GM18868 (cell line): Measurements from ENCODE around the gene CAMKK2.
"Not testable (repeated sequence)": the region's sequence is repeated elsewhere in the genome, so short reads cannot be mapped to it uniquely, and the experiment has no call there.

Experiments used
- ATAC-seq: cut with Tn5 transposase; IDR thresholded peaks from one replicate; pipeline ENCODE4 v1.9.1; 2021; ENCODE audit warnings: mild to moderate bottlenecking, moderate library complexity; ENCODE audit not compliant: unreplicated experiment

The CAMKK2 gene

DNA sequence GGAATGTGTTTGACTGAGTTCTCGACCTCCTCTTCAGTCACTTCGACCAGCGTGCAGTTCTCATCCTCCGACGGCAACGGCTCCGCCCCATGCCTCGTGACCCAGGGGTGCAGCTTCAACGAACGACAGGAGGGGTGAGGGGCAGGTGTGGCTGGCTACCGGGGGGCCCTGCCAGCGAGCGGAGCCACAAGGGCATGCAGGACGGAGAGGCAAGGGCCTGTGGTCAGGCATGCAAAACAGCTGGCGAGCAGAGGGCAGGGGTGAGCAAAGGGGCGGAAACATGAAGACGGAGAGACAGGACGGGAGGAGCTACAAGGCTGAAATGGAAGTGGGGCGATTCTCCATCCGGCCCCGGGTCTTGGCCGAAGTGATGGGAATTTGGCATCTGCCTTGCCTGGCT, 47.9 kb downstream of the CAMKK2 start:
- peak; percentile 73 for ATAC-seq

DNA sequence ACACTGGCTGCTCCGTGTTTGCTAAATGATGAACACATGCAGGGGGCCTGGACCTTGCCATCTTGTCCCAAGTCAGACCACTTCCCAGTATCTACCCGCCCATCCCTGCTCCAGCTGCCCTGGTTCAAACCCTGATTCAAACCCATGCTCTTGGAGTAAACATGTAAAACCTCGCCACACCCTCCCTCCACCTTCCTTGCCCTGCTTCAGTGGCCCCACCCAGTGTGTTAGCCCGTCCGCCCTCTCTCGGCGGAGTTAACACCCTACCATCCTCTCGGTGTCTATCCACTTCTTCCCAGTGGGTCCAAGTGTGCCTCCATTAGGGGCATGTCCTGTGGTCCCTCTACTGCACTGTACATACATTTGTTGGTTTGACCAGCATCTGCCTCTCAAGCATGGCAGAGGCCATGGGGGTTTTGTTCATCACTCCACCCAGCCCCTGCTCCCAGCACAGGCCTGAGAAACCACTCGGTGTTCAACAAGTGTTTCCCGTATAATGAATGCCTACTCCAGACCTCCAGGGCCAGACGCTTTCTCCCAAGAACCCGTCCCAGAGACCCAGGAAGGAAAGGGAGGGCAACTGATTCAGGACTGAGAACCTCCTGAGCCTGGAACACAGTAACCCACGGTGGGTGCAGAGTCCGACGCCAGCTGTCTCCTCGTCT, 49.5 kb downstream of the CAMKK2 start:
- ATAC-seq: no peak

DNA sequence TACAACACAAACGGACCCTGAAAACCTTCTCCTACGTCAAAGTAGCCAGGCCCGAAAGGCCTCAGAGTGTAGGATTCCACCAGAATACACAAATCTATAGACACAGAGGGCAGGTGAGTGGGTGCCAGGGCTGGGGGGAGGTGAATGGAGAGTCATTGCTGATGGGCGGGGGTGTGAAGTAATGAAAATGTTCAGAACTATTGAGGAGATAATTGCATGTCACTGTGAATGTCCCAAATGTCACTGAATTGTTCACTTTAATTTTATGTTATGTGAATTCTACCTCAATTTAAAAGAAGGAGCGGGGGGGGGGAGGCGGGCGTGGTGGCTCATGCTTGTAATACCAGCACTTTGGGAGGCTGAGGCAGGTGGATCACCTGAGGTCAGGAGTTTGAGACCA, 50.6 kb downstream of the CAMKK2 start:
- ATAC-seq: no peak

DNA sequence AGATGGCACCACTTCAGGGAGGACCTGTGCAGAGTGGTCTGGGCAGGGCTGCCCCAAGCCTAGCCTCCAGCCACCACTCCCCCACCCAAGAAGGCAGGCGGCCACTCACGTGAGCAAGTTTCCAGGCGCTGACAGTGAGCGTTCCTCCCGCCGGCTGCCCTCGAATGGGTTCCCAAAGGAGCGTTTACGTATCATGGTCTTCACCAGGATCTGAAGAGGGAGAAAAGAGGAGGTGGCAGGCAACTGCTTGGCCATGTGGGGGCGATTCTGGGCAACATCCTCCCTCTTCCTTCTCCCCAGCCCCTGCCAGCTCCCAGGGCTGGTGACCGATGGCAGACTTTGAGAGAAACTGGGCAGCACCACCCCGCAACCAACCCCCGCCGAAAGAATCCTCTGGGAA, 51.5 kb downstream of the CAMKK2 start:
- ATAC-seq: no peak

DNA sequence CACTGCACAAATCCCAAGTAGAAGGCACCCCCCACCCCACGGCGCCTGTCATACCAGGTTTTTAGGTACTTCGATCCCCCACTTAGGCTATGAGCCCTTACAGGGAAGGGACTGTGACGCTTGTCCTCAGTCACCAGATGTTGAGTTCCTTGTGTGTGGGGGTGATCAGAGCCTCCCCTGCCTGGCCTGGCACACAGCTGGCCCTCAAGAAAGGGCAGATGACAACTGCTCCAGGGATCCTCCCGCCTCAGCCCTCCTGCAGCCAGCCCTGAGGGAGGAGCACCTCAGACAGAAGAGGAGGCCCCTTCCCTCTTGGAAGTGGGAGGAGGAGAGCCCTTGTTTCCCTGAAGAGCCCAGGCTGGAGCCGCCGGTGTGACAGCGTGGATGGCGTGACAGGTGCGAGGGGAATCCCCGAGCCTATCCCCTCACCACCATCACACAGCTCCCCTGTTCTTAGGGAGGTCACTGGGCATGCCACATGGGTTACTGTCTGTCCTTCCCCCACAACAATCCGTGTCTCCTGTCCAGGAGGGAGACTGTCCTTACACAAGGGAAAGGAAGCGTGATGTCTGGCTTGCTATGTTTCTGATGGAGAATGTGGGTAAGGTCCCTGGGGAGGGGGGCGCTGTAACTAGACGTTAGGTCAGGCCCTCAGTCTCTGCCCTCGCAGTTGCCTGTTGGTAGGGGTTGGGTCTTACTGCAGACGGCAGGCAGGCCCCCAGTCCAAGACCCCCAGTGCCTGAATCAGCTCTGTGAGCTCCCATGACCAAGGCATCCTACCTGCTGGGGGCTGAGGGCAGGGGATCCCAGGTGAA, 55.1 kb downstream of the CAMKK2 start:
- ATAC-seq: no peak

DNA sequence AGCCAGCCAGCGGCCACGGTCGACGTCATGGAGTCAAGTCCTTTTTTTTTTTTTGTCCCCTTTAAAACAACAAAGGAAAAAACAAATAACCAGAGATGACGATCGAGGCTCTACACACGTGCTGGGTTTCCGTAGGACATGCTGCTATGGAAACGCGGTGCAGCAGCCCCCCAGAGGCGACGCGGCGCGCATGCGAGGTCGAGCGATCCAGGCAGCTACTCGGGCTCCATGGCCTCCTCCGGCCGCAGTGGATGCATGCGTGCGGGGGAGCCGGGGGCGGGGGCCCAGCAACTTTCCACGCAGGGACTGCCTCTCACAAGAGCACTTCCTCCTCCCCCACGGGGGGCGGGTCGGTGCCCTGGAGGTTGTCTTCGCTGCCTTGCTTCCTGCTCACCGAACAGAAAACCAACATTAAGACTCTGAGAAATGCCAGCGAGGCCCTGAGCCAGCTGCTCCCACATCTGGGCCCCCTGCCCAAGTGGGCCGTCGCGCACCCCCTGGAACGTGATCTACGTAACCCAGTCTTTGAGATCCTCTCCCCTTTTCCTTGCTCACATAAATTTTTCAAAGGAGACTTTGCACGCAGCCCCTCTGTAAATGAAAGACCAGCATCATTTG, 55.9 kb downstream of the CAMKK2 start:
- no peak for ATAC-seq

DNA sequence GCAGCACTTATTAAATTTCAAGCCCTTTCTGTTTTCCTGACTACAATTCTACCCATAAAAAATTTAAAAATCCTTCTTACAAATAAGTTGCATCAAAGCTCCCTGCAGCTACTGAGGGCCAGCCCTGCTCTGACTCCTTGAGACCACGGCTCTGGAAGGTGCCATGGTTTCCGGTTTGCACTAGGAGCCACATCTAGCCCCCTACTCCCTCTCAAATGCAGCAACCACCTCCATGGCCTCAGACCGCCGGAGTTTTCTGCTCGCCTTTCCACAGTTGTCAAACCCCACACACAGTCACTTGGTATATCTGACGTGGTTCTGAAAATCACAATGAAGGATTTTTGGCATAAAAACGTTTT, 56.5 kb downstream of the CAMKK2 start:
- no peak for ATAC-seq

DNA sequence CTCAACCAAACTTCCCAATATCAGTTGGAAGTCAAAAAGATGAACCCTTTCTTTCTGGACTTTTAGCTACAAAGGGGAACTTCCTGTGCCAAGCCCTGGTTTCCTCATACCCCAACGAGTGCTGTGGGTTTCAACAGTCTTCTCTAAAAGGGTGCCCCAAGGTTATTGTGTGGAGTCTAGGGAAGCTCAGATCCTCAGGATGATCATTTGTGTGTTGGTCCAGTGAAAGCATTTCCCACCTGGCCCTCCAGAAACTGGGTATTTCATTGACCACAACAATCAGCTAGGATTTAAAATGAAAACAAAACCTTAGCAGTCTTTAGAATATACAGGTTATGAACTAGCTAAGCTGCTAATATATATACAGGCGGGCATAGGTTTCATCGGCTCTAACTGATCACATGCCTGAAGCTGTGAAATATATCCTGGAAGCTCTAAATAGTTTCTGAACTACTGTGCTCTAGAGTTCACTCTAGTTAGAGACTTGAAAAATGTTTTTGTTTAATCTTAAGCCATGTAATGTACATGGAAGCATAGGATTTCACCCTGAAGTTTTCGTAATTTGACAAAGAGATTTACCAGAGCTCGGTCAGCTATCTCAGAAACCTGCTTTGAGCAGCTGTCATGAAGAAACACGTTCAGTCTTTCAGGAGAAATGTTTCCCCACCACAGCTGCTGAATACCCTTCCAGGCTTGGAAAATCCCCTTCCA, 57.0 kb downstream of the CAMKK2 start:
- no peak for ATAC-seq

DNA sequence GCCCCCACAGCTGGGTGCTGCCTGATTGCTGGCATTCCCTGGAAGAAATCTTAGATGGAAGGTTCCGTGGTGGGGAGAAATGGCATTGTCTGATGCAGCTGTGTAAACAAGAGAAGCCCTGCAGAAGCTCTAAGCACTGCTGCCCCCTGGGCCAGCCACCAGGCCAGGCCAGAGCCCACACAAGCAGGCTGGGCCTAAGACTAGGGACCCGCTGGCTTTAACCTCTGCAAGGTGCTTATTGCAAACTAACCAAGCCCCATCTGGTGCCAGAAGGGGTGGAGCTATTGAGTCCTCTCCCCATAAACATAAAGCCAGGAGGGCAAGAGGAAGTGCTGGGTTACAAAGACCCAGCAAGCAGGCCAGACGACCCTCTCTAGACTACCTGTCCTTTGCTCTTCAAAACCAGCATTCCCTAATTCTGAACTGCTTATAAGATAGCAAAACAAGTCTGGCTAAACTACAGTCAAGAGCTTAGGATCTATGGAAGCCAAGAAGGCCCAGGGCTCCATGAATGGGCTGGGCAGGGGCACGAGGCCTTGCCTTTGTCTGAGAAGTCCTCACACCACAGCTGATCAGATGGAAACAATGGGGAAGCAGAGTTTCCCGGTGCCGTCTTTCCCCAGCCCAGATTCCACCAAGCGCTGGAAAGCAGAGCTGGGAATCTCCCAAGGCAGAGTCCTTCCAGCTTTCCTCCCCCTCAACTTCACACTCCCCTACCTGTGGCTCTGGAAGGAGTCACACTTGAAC, 57.7 kb downstream of the CAMKK2 start:
- ATAC-seq: no peak

DNA sequence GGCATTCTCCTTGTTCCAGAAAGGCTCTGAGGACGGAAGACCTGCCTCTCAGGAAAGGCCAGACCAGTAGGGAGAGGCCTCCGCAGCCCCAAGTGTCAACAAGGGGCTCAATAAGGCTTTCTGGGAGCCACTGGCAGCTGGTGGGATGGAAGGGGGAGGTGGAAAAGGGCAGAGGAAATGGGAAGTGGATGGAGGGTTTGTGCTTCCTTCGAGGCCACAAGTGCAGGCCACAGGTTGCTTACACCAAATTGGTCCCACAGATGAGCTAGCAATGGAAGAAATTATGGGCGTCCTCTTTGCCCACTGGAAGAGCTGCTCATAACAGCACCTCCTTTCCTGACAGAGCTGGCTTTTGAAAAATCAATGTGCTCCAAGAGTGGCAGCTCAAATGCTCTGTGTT, 58.4 kb downstream of the CAMKK2 start:
- no peak for ATAC-seq

DNA sequence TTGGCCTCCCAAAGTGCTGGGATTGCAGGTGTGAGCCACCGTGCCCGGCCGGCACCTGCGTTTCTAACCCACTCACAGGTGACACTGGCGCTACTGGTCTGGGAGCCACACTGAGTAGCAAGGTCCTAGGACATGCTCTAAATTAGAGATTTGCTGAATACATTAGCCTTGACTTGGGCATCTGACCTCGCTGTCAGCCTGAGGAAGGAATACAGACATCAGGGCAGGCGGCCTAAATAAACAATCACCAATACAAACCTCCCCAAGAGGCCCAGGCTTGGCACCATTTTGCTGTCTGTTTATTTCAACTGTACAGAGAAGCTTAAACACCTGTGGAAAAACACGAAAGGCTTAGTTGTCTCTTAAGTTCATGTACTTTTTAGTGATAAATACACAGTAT, 59.1 kb downstream of the CAMKK2 start:
- ATAC-seq: no peak

DNA sequence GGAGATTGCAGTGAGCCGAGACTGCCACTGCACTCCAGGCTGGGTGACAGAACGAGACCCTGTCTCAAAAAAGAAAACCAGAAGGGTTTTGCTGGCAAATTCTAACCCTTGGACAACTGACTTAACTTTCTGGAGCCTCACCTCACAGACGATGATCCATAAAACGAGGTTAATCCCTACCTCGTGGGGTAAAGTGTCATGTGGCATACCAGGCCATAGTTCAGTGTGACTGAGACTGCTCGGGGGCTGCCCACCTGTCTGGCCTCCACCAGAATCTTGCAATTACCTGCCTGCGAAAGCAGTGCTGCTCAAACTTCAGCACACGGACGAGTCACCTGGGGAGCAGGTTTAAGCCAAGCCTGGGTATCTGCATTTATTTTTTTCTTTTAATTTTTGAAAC, 59.7 kb downstream of the CAMKK2 start:
- ATAC-seq: no peak

DNA sequence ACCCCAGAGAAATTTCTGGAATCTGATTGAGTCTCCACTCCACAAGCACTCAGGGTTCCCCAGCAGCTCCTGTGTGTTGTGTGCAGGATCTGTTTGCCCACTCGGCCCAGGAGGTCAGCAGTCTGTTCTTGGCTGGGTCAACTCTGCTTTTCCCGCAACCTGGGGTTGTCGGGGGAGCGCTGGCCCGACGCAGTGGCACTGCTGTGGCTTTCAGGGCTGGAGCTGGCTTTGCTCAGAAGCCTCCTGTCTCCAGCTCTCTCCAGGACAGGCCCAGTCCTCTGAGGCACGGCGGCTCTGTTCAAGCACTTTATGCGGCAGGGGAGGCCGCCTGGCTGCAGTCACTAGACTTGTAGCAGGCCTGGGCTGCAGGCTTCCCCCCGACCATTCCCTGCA, 62.9 kb downstream of the CAMKK2 start:
- no peak for ATAC-seq

DNA sequence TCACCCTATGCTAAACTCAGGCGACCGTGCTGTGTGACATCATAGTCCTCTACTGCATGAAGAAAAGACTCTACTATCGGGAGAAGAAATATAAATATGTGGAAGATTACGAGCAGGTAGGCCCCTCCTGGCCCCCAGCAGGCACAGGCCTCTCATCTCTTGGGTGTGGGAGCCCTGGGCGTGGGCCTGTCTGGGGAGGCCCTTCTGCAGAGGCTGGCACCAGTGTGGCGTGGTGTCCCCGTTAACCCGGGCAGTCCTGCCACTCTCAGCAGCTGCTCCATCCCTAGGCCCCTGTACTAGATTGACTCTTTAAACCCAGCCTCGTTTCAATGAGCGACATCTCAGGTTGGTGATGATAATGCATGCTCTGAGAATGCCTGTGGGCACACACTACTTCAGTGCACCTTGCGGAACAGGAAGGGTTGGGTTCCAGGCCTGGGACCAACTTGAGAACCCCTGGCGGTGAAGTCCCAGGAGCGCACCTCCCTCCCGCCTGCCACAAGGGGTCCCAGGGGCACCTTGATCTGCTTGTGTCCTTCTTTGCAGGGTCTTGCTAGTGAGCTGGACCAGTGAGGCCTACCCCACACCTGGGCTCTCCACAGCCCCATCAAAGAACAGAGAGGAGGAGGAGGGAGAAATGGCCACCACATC, 63.4 kb downstream of the CAMKK2 start:
- no peak for ATAC-seq

DNA sequence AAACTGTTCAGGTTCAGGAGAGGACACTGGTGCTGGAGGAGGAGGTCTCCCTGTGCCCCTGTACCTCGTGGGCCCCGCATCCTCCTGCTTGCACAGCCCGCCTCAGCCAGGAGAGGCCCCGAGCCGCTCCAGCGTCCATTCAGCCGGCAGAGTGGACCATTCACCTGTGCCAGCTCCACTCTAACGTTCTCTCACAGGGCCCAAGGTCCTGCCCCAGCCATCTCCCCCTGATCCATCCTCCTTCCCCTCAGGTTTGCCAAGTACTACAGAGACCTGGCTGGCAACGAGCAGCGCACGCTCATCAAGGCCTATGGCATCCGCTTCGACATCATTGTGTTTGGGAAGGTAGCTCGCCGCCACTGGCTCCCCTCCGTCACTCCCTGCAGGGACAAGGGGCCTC, 64.3 kb downstream of the CAMKK2 start:
- ATAC-seq: no peak

DNA sequence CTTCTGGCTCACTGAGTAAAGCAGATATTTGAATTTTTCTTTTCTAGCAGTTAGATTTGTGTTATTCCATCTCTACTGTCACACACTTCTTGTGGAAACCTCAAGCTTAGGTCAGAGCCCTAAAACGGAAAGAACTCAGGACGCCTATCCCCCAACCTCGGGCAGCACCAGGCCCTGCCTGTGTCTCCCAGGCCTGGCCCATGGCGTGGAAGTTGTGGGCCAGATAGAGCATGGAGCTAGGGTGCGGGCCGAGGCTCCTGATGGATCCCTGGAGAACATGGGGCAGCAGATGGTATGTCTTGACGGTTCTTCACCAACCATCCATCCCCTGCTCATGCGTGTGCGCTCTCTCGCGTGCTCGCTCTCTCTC, 66.0 kb downstream of the CAMKK2 start:
- ATAC-seq: no peak

DNA sequence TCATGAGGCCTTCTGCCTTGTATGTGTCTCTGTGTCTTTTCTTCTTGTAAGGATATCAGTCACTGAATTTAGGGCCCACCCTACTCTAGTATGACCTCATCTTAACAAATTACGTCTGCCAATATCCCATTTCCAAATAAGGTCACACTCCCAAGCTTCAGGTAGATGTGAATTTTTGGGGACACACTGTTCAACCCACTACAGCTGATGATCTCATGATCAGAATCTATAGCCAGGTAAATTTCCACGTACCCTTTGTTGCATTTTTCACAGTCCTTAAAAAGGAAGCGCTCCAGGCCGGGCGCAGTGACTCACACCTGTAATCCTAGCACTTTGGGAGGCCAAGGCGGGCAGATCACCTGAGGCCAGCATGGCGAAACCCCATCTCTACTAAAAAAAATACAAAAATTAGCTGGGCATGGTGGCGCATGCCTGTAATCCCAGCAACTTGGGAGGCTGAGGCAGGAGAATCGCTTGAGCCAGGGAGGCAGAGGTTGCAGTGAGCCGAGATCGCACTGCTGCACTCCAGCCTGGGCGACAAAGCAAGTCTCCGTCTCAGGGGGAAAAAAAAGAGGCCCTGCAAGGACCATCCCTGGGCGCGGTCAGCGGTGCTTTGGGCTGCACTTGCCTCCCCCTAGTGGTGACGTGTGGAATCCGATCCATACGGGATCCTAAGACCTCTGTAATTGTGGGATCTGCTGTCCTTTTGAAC, 66.5 kb downstream of the CAMKK2 start:
- not testable (repeated sequence) for ATAC-seq

DNA sequence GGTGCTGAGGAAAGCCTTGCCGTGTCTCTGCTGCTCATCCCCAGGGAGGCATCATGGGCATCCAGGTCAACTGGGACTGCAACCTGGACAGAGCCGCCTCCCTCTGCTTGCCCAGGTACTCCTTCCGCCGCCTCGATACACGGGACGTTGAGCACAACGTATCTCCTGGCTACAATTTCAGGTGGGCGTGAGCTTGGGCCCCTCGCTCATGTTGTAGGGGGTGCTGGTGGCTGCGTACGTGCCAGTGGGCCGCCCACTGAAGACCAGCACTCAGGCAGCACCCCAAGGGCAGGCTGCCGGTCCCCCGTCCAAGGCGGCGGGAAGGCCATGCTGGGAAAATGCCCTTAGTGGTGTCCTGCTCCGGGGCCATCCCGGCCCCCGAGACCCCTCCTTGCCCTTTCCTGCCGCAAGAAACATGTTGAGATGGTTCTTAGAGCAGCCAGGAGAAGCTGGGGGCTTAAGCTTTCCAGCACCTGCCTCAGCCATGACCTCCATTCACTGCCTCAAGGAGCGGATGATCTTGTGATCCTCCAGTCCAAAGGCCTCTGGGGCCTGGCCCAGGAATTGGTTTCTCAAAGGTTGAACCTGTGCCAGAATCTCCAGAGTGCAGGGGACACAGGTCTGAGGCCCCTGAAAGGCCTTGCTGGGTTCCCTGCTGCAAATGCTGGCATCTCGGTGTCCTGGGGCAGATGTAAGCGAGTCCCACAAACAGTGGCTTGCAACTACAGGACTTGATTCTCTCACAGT, 67.4 kb downstream of the CAMKK2 start:
- no peak for ATAC-seq

DNA sequence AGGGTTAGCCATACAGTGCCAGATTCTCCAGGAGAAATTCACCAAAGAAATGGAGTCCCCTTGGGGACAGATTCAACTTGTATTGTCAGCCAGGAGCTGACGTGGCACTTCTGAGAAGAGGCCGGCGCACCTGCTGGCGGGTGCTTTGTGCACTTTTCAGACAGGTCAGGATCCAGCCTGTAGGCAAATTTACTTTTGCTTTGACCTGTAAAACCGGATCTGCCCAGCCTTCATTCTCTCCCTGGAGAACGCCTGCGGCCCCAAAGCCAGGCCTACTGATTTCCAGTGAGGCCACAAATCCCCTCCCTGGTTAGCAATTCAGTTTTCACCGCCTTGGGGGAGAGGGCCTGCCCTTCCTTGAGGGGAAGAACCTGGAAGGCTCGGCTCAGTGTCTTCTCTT, 69.2 kb downstream of the CAMKK2 start:
- ATAC-seq: no peak
